Measurements from ENCODE around the gene MMP15.

The MMP15 gene

DNA sequence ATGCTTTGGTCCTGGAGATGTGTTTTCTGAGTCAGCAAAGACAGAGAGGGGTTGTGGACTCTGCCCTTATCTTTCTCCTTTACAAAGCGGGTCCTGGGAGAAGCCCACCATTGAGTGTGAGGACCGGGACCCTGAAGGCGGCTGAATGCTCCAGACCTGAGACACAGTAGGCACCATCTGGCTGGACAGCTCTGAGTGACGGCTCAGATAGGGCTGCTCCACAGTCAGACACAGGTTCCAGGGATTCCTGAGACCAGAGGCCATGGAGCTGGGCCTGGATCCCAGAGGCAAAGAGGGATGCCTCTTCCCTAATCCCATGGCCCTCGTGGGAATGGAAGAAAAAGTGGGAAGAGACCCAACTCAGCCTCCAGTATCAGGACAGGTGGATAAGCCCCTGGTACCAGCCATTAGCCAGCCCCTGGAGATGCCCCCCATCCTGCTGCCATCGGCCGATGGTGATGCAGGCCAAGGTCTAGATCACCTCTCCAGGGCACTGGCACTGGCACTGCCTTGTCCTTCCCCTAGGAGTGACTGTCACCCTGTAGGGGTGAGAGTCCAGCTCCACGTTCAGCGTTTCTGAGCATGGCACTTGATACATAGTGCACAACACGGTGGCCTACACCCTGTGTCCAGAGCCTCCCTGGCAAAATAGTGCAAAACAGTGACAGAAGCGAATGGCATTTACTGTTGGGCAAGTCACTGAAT is 4.7 kb downstream of the MMP15 start:
- H3K9me3 Mint-ChIP-seq: no peaks in the 10 kb centered on the region
- no peak for DNase-seq (ENCODE audit: low spot score)
- no peaks in the 10 kb centered on the region for H3K4me1 Mint-ChIP-seq (ENCODE audit: low read depth)
- no peaks in the 10 kb centered on the region for H3K36me3 Mint-ChIP-seq (ENCODE audit: low read depth)
- peaks cover 17% of the 10 kb centered on the region for H3K27me3 Mint-ChIP-seq (ENCODE audit: low read depth)
- no peak overlapping the region for H3K4me3 Mint-ChIP-seq
- no peak overlapping the region for H3K27ac Mint-ChIP-seq

DNA sequence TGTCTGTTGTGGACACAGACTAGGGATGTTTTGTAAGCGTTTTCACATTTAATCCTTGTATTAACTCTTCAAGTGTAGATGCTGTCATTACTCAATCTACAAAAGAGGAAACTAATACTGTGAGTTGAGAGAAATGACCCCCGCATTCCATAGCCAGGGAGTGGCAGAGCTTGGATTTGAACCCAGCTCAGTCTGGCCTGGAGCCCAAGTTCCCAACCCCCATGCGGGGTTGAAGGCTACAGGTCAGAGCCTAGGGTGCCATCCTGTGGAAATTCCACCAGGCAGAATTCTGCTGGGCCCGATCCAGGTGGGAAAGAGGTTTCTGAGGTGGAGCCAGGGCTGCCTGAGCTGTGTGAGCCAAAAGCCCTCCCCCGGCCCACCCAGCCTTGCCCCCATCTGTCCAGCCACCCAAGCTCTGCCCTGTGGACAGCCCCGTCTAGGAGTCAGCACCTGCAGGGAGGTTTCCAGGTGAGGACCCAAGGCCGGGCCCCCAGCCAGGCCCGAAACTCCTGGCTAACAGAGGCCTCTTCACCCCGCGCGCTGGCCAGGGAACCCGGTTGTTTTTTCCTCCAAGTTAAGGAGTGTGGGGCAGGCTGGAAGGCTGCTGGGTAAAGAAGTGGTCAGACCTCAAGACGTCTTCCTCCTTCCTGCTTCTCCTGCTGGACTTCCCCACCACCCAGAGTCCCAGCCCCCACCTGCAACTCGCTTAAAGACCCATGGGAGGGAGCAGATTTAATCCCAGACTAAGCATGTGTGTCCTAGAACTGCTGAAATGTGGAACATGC is 5.7 kb downstream of the MMP15 start:
- H3K27ac Mint-ChIP-seq: no peak overlapping the region
- H3K36me3 Mint-ChIP-seq (ENCODE audit: low read depth): no peaks in the 10 kb centered on the region

DNA sequence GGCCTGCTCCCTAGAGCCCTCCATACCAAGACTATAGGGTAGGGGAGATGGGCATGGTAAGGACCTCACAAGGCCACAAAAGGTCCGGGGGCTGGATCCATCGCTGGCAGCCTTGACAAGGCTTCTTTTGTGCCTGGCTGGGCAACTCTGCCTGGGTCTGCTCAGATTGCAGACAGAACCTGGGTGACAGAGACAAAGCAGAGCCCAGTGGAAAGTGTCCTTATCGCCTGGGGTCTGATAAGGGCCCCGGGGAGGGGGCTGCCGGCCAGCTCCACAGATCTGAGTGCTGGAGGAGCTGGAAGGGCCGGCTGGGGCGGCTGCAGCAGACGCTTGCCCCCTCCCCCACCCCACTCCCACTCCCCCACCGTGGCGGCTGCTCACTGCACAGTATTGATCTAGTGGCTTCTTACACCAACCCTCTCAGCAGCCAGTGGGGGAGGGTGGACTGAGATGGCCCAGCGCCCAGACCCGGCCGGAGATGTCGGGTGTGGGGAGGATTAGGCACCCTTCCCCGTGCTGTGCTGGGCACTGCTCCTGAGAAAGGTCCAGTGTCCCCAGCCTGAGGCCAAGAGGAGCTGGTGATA is 7.2 kb downstream of the MMP15 start:
- peaks cover 16% of the 10 kb centered on the region for H3K27me3 Mint-ChIP-seq (ENCODE audit: low read depth)
- no peak overlapping the region for H3K27ac Mint-ChIP-seq
- no peak for DNase-seq (ENCODE audit: low spot score)

More for the DNA sequence above, 5.7 kb downstream of the MMP15 start:
- H3K4me3 Mint-ChIP-seq: no peak overlapping the region
- DNase-seq (ENCODE audit: low spot score): no peak
- H3K4me1 Mint-ChIP-seq (ENCODE audit: low read depth): no peaks in the 10 kb centered on the region
- H3K27me3 Mint-ChIP-seq (ENCODE audit: low read depth): peaks cover 17% of the 10 kb centered on the region
- no peaks in the 10 kb centered on the region for H3K9me3 Mint-ChIP-seq

DNA sequence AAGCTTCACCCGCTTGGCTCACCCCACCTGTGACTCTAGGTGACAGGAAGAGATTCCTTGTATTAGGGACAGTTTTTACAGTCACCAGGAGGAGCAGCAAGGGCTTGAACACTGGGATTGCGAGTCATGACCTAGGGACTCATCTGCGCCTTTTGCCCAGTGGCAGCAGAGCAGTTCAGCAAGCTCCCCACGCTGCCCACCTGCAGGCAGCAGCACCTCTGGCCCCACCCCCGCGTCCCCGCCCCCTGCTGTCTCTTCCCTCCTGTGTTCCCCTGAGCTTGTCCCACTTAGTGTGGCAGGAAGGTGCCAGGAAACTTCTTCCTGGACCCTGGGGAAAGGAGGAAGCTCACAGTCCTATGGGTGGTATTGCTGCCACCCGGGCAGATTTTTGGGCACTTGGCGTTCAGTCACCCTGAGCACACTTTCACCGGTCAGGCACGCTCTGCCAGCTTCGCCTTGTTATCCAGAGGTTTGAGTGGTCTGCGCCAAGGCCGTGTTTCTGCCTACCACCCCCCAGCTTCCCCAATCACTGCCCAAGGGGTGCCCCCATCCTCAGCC is 8.7 kb downstream of the MMP15 start:
- Mint-ChIP-seq H3K36me3 (ENCODE audit: low read depth) (no peaks in the 10 kb centered on the region), H3K27ac (no peak overlapping the region), H3K9me3 (no peaks in the 10 kb centered on the region), H3K4me1 (ENCODE audit: low read depth) (no peaks in the 10 kb centered on the region), H3K27me3 (ENCODE audit: low read depth) (peaks cover 4% of the 10 kb centered on the region), H3K4me3 (no peak overlapping the region)
- DNase-seq (ENCODE audit: low spot score): no peak

More for the DNA sequence above, 7.2 kb downstream of the MMP15 start:
- no peaks in the 10 kb centered on the region for H3K4me1 Mint-ChIP-seq (ENCODE audit: low read depth)
- H3K4me3 Mint-ChIP-seq: no peak overlapping the region
- no peaks in the 10 kb centered on the region for H3K9me3 Mint-ChIP-seq
- H3K36me3 Mint-ChIP-seq (ENCODE audit: low read depth): no peaks in the 10 kb centered on the region

DNA sequence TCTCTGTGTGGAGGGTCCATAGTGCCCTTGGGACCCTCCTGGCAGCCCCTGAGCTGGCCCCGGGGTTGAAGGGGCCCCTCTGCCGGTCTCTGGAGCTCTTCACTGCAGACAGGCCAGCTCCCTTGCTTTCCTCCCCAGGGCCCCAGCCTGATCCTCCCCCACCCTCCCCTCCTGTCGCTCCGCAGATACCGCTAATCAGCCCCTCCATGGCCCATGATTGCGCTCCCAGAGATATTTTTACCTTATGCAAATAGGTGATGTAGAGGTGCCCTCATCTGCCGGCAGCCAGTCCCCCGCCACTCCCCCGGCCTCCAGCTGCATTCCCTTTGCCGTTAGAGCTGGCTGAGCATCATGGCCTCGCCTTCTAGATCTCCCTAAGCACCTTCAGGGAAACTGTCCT is 9.2 kb downstream of the MMP15 start:
- no peak for DNase-seq (ENCODE audit: low spot score)
- H3K27ac Mint-ChIP-seq: no peak overlapping the region
- H3K27me3 Mint-ChIP-seq (ENCODE audit: low read depth): no peaks in the 10 kb centered on the region
- H3K36me3 Mint-ChIP-seq (ENCODE audit: low read depth): no peaks in the 10 kb centered on the region
- H3K4me1 Mint-ChIP-seq (ENCODE audit: low read depth): no peaks in the 10 kb centered on the region
- no peaks in the 10 kb centered on the region for H3K9me3 Mint-ChIP-seq
- H3K4me3 Mint-ChIP-seq: no peak overlapping the region

DNA sequence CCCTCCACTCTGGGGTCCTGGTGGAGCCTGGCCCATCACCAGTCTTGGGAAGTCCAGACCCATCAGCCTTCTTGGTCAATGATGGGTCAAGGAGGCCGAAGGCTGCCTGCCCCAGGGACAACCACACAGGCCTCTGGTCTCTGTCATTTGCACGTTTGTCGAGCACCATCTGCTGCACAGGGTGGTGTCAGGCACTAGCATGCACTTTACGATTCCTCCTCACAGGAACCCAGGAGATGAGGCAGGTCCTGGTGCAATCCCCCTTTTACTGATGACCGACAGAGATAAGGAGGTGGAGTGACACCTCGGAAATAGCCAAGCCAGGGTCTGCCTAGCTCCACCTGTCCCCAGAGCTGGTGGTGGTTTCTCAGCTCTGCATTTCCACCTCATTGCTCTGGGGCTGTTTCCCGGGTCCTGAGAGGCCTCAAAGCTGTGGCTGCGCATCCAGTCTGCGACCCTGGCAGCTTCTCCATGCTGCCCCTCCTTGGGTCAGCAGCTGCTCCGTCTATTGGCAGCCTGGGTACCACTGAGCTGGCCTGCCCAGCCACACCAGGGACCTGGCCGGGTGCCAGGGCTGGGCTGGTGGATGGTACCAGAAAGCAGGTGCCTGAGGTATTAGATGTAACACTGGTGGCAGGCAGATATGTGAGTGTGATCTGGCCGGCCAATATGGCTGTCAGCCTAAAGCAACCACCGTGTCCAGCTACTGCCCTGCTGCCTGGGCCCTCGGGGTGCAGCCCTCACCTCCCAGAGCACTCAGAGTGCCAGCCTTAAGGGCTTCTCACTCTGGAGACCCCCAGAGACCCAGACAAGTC is 10.0 kb downstream of the MMP15 start:
- no peaks in the 10 kb centered on the region for H3K27me3 Mint-ChIP-seq (ENCODE audit: low read depth)
- H3K36me3 Mint-ChIP-seq (ENCODE audit: low read depth): no peaks in the 10 kb centered on the region
- H3K4me3 Mint-ChIP-seq: no peak overlapping the region
- no peak for DNase-seq (ENCODE audit: low spot score)
- H3K4me1 Mint-ChIP-seq (ENCODE audit: low read depth): no peaks in the 10 kb centered on the region
- H3K9me3 Mint-ChIP-seq: no peaks in the 10 kb centered on the region
- no peak overlapping the region for H3K27ac Mint-ChIP-seq

DNA sequence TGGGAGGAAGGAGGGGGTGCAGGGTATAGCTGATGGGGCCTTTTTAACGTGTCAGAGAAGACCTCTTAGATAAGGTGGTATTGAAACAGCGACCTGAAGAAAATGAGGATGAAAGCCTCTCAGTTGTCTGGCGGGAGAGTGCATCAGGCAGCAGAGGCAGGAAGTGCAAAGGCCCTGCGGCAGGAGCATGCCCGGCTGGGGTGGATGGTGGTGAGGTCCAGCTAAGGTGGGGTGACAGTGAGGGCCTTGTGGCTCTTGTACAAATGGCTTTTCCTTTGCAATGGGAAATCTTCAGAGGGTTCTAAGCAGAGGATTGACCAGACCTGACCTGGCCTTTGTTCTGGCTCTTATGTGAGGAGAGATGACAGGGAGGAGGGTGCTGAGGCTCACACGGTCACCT is 11.4 kb downstream of the MMP15 start:
- H3K9me3 Mint-ChIP-seq: no peaks in the 10 kb centered on the region
- no peak overlapping the region for H3K4me3 Mint-ChIP-seq
- no peaks in the 10 kb centered on the region for H3K4me1 Mint-ChIP-seq (ENCODE audit: low read depth)
- DNase-seq (ENCODE audit: low spot score): no peak
- no peak overlapping the region for H3K27ac Mint-ChIP-seq
- no peaks in the 10 kb centered on the region for H3K27me3 Mint-ChIP-seq (ENCODE audit: low read depth)
- H3K36me3 Mint-ChIP-seq (ENCODE audit: low read depth): no peaks in the 10 kb centered on the region

DNA sequence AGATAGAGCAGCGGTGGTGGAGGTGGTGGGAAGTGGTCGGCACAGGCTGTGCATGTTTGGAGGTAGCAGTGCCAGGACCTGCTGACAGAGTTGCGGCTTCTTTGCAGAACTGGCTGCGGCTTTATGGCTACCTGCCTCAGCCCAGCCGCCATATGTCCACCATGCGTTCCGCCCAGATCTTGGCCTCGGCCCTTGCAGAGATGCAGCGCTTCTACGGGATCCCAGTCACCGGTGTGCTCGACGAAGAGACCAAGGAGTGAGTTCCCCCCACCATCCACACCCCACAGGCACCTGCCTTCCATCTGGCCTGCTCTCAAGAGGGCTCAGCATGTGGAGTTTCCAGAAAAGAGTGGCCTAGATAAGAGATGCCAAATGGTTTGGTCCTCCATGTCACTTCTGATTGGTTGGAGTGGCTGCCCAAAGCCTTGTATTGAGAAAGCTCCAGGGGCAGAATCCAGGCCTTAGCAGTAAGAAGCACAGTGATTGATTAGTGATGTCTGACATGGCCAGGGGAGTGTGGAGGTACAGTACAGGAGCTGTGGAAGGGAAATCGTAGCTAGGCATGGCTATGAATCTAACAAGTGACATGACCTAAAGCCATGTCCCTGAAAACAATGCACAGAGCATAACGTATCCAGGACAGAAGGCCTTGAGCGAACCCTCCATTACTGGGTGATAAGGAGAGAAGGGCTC is 12.0 kb downstream of the MMP15 start:
- Mint-ChIP-seq H3K4me1 (ENCODE audit: low read depth) (no peaks in the 10 kb centered on the region), H3K9me3 (no peaks in the 10 kb centered on the region), H3K4me3 (no peak overlapping the region), H3K27me3 (ENCODE audit: low read depth) (no peaks in the 10 kb centered on the region), H3K36me3 (ENCODE audit: low read depth) (no peaks in the 10 kb centered on the region), H3K27ac (no peak overlapping the region)
- DNase-seq (ENCODE audit: low spot score): no peak

DNA sequence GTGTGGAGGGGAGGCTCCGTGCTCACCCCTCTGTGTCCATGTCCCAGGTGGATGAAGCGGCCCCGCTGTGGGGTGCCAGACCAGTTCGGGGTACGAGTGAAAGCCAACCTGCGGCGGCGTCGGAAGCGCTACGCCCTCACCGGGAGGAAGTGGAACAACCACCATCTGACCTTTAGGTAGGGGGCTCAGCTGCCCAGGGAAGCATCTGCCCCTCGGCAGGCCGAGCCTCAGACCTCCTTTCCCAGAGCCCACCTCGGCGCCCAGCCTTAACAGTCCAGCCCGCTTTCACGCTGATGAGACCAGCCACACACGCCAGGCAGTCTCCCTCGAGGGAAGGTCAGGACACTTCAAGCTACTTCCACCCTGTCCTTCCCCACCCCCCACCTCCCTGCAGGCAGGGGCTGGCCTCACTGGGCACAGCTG is 12.7 kb downstream of the MMP15 start:
- Mint-ChIP-seq H3K36me3 (ENCODE audit: low read depth) (no peaks in the 10 kb centered on the region), H3K27ac (no peak overlapping the region), H3K9me3 (no peaks in the 10 kb centered on the region), H3K4me1 (ENCODE audit: low read depth) (no peaks in the 10 kb centered on the region), H3K27me3 (ENCODE audit: low read depth) (no peaks in the 10 kb centered on the region), H3K4me3 (no peak overlapping the region)
- no peak for DNase-seq (ENCODE audit: low spot score)

DNA sequence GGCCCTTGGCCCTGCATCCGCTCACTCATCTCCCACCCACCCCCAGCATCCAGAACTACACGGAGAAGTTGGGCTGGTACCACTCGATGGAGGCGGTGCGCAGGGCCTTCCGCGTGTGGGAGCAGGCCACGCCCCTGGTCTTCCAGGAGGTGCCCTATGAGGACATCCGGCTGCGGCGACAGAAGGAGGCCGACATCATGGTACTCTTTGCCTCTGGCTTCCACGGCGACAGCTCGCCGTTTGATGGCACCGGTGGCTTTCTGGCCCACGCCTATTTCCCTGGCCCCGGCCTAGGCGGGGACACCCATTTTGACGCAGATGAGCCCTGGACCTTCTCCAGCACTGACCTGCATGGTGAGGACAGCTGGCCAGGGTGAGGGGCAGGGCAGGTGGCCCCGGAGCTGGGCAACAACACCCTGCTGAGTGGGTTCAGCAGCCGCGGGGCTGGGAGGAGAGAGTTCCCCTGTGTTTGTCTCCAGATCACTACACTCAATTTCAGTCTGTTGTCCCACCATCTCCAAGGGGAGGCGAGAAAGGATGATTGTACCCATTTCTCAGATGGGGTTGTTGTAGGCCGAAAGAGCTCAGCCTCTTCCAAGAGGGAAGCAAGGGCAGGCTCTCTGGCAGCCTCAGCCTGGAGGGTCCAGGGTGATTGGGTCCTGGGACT is 14.4 kb downstream of the MMP15 start:
- Mint-ChIP-seq H3K9me3 (no peaks in the 10 kb centered on the region), H3K4me1 (ENCODE audit: low read depth) (no peaks in the 10 kb centered on the region), H3K4me3 (no peak overlapping the region), H3K27me3 (ENCODE audit: low read depth) (no peaks in the 10 kb centered on the region), H3K27ac (no peak overlapping the region), H3K36me3 (ENCODE audit: low read depth) (no peaks in the 10 kb centered on the region)
- no peak for DNase-seq (ENCODE audit: low spot score)

DNA sequence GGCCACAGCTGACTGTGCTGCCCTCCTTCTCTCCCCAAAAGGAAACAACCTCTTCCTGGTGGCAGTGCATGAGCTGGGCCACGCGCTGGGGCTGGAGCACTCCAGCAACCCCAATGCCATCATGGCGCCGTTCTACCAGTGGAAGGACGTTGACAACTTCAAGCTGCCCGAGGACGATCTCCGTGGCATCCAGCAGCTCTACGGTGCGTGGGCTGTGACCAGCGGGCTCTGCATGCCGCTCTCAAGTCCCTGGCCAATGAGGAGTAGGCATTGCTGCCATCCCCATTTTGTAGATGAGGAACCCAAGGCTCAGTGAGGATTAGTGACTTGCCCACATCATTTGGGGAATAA is 14.9 kb downstream of the MMP15 start:
- Mint-ChIP-seq H3K4me1 (ENCODE audit: low read depth) (no peaks in the 10 kb centered on the region), H3K27me3 (ENCODE audit: low read depth) (no peaks in the 10 kb centered on the region)

DNA sequence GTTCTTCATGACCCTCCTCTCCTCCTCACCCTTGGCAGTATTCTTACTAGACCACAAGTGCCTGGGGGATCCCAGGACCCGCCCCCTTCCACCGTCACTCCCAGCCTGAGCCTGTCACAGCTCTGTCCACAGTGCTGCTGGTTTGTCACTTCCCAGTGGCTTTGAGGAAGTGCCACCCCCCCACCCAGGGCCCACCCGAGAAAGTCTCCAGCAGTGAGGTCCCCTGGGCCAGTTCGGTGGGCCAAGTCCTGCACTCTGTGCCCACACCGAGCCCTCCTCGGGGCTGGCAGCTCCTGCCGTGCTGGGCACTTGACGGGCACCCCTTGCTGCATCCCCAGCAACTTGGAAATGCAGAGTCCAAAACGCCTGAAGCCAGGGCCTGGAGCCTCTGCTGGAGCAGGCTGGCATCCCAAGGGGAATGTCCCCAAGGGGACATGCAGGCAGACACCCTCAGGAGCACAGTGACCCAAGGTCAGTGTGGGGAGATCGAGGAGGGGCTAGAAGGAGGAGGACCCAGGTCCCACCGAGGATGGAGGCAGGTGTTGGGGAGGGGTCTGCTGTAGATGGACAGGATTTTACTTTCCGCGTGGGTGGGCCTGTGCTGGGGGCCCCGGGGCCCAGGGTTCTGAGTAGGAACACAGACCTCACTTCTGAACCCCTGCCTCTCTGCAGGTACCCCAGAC is 15.5 kb downstream of the MMP15 start:
- Mint-ChIP-seq H3K27me3 (ENCODE audit: low read depth) (no peaks in the 10 kb centered on the region), H3K27ac (no peak overlapping the region), H3K4me1 (ENCODE audit: low read depth) (no peaks in the 10 kb centered on the region), H3K4me3 (no peak overlapping the region), H3K36me3 (ENCODE audit: low read depth) (no peaks in the 10 kb centered on the region), H3K9me3 (no peaks in the 10 kb centered on the region)
- no peak for DNase-seq (ENCODE audit: low spot score)

More for the DNA sequence above, 14.9 kb downstream of the MMP15 start:
- Mint-ChIP-seq H3K36me3 (ENCODE audit: low read depth) (no peaks in the 10 kb centered on the region), H3K9me3 (no peaks in the 10 kb centered on the region), H3K4me3 (no peak overlapping the region), H3K27ac (no peak overlapping the region)
- no peak for DNase-seq (ENCODE audit: low spot score)
